Stomach (tissue), 4 donors: ENCODE data around the gene TRIO.

ENCODE experiments used
- CTCF ChIP-seq, 7 experiments: fragments of 450-650 bp in 4 of 7; fragments of 200-600 bp in 3 of 7; sonication (generic) in 3 of 7; IDR thresholded peaks; one replicate each; pipeline ENCODE4 v1.5.1; 2016 to 2019; ENCODE audit warnings: antibody characterized with exemption in 7 of 7, control low read depth in 2 of 7, mild to moderate bottlenecking in 1 of 7
- EP300 ChIP-seq: sonication (generic); formaldehyde crosslinking; IDR thresholded peaks from one replicate; pipeline ENCODE4 v1.6.1; 2017; ENCODE audit warnings: antibody characterized with exemption
- POLR2A ChIP-seq, 4 donors: fragments of 450-650 bp; IDR thresholded peaks; one replicate each; pipeline ENCODE4 v1.6.1; 2016; ENCODE audit warnings: antibody characterized with exemption in 4 of 4, control low read depth in 2 of 4, mild to moderate bottlenecking in 1 of 4, moderate library complexity in 1 of 4

- TF ChIP-seq EP300 = no peak
- TF ChIP-seq POLR2A (IDR thresholded peaks at IDR 0.05) = no peak
- no peak for TF ChIP-seq CTCF (IDR thresholded peaks at IDR 0.05)
Measured at GRCh38 chr5:14244721-14245120, 101.6 kb downstream of the TRIO start.
